CD14-positive monocyte (primary cell): Measurements from ENCODE around the gene SLC9A9. TPM values are rescaled to one million over a fixed set of nuclear protein-coding genes. Genes with fewer than 3 reads are reported as not detected.

Experiments used
- DNase-seq, 3 donors: peaks; one replicate each; pipeline ENCODE4 v3.0.0-alpha.2; 2011 to 2022
- H2AFZ ChIP-seq: 2 replicates; pipeline ENCODE4 v1.6.0; 2012; ENCODE audit warnings: mild to moderate bottlenecking, low read depth, low read length, inconsistent platforms; ENCODE audit not compliant: insufficient read depth, poor library complexity, severe bottlenecking
- H3K27ac ChIP-seq, 2 donors: 1 replicate in 1 of 2; 2 replicates in 1 of 2; pipeline ENCODE4 v1.5.1; 2012 to 2013; ENCODE audit warnings: low read length in 2 of 2, control low read depth in 1 of 2, inconsistent platforms in 1 of 2, low read depth in 1 of 2, mild to moderate bottlenecking in 1 of 2
- H3K27me3 ChIP-seq, 2 donors: one replicate each; pipeline versions ENCODE4 v1.6.0 to v1.6.1; 2011 to 2013; ENCODE audit warnings: low read length in 2 of 2; ENCODE audit not compliant: control insufficient read depth in 2 of 2, insufficient read depth in 2 of 2
- H3K36me3 ChIP-seq, 2 donors: replicated peaks in 1 of 2; 1 replicate in 1 of 2; 2 replicates in 1 of 2; pipeline versions ENCODE4 v1.5.1 to v1.6.1; 2012 to 2013; ENCODE audit warnings: low read length in 2 of 2, control low read depth in 1 of 2, inconsistent platforms in 1 of 2, mild to moderate bottlenecking in 1 of 2; ENCODE audit not compliant: insufficient read depth in 2 of 2, control insufficient read depth in 1 of 2
- H3K4me1 ChIP-seq, 2 donors: 1 replicate in 1 of 2; 2 replicates in 1 of 2; pipeline versions ENCODE4 v1.5.1 to v1.6.1; 2012 to 2013; ENCODE audit warnings: low read length in 2 of 2, control low read depth in 1 of 2, inconsistent platforms in 1 of 2, mild to moderate bottlenecking in 1 of 2, moderate library complexity in 1 of 2; ENCODE audit not compliant: insufficient read depth in 2 of 2, control insufficient read depth in 1 of 2
- H3K4me2 ChIP-seq: replicated peaks from 2 replicates; pipeline ENCODE3; 2012; ENCODE audit warnings: low read length, moderate library complexity, mild to moderate bottlenecking; ENCODE audit not compliant: poor library complexity, severe bottlenecking; ENCODE audit errors: extremely low read depth
- H3K4me3 ChIP-seq, 3 experiments: fragments of 200-600 bp in 1 of 3; sonication (generic) in 1 of 3; replicated peaks in 1 of 3; 1 replicate in 2 of 3; 2 replicates in 1 of 3; pipeline ENCODE4 v1.5.1; 2011 to 2013; ENCODE audit warnings: low read length in 3 of 3, mild to moderate bottlenecking in 3 of 3, control low read depth in 2 of 3, low read depth in 2 of 3, inconsistent platforms in 1 of 3, moderate library complexity in 1 of 3
- H3K79me2 ChIP-seq: 2 replicates; pipeline ENCODE4 v1.6.0; 2012; ENCODE audit warnings: mild to moderate bottlenecking, control low read depth, inconsistent platforms, low read length, moderate library complexity; ENCODE audit not compliant: insufficient read depth
- H3K9ac ChIP-seq: 2 replicates; pipeline ENCODE4 v1.6.0; 2017; ENCODE audit warnings: low read length, mild to moderate bottlenecking; ENCODE audit not compliant: insufficient read depth, poor library complexity, severe bottlenecking
- H3K9me3 ChIP-seq, 2 donors: replicated peaks in 1 of 2; 1 replicate in 1 of 2; 2 replicates in 1 of 2; pipeline versions ENCODE4 v1.5.1 to v1.6.1; 2012 to 2013; ENCODE audit warnings: low read length in 2 of 2, control low read depth in 1 of 2; ENCODE audit not compliant: control insufficient read depth in 1 of 2, insufficient read depth in 1 of 2
- H4K20me1 ChIP-seq: 2 replicates; pipeline ENCODE4 v1.6.0; 2012; ENCODE audit warnings: mild to moderate bottlenecking, low read length, control low read depth, moderate library complexity; ENCODE audit not compliant: insufficient read depth
- H3K27ac Mint-ChIP-seq, 7 donors: one replicate each; pipeline ENCODE4 v1.8.0; 2020; ENCODE audit warnings: mild to moderate bottlenecking in 7 of 7, mixed read lengths in 7 of 7, moderate library complexity in 6 of 7, inconsistent platforms in 2 of 7
- H3K27me3 Mint-ChIP-seq, 3 donors: one replicate each; pipeline ENCODE4 v1.8.0; 2021 to 2022; ENCODE audit warnings: low read depth in 3 of 3, mild to moderate bottlenecking in 3 of 3, mixed read lengths in 3 of 3, moderate library complexity in 3 of 3, inconsistent platforms in 1 of 3
- H3K36me3 Mint-ChIP-seq, 2 donors: one replicate each; pipeline ENCODE4 v1.8.0; 2020; ENCODE audit warnings: mixed read lengths in 2 of 2, inconsistent platforms in 1 of 2, mild to moderate bottlenecking in 1 of 2
- H3K4me1 Mint-ChIP-seq: one replicate; pipeline ENCODE4 v1.8.0; 2020; ENCODE audit warnings: mild to moderate bottlenecking, mixed read lengths
- H3K4me3 Mint-ChIP-seq, 2 donors: one replicate each; pipeline ENCODE4 v1.8.0; 2020; ENCODE audit warnings: mild to moderate bottlenecking in 2 of 2, mixed read lengths in 2 of 2, moderate library complexity in 1 of 2
- H3K9me3 Mint-ChIP-seq, 7 donors: one replicate each; pipeline ENCODE4 v1.8.0; 2020 to 2022; ENCODE audit warnings: mixed read lengths in 7 of 7, mild to moderate bottlenecking in 6 of 7, moderate library complexity in 6 of 7, inconsistent platforms in 2 of 7
- CTCF ChIP-seq: fragments of 200-600 bp; IDR thresholded peaks from one replicate; pipeline ENCODE4 v1.8.0; 2022; ENCODE audit warnings: antibody characterized with exemption, mild to moderate bottlenecking
- WGBS: methylation state at CpG from one replicate; pipeline ENCODE4 v1.1.5; 2013; ENCODE audit warnings: missing lambda C conversion rate; ENCODE audit not compliant: insufficient coverage; 5-methylcytosine and 5-hydroxymethylcytosine counted together
- intact Hi-C, 2 donors: fragments of 100-400 bp; cut with micrococcal nuclease; formaldehyde crosslinking; loops; one replicate each; pipeline versions ENCODE4 v1.15.0 to v1.15.1; 2023
- polyA plus RNA-seq, 3 donors: library from polyadenylated mRNA; depleted of rRNA in 1 of 3; unstranded in 2 of 3; stranded (reverse) in 1 of 3; fragments of 300-500 nt in 2 of 3; fragments of >200 nt in 1 of 3; fragmentation: Illumina TruSeq in 2 of 3; gene quantifications; 1 replicate in 2 of 3; 2 replicates in 1 of 3; pipeline ENCODE4 v1.2.3, GENCODE V29; 2012 to 2021

Gene SLC9A9
- polyA plus RNA-seq, 3 donors: 14.1 to 32.8 (median 27.0) TPM

GRCh38 chr3:143288944-143289343 is 559.3 kb downstream of the SLC9A9 start:
- no peak for TF ChIP-seq CTCF
- no peak overlapping the region for H3K4me3 Mint-ChIP-seq
- Histone ChIP-seq H3K4me1 (peaks cover 2 to 3% of the 10 kb centered on the region in 2 donors), H2AFZ (no peak overlapping the region), H3K27ac (no peak overlapping the region), H4K20me1 (no peaks in the 10 kb centered on the region), H3K9ac (no peak overlapping the region), H3K27me3 (no peaks in the 10 kb centered on the region), H3K36me3 (no peaks in the 10 kb centered on the region), H3K79me2 (no peaks in the 10 kb centered on the region), H3K4me3 (no peak overlapping the region), H3K9me3 (no peaks in the 10 kb centered on the region), H3K4me2 (no peak overlapping the region)
- intact Hi-C loops: no loop called here
- DNase-seq: no peak
- no peak overlapping the region for H3K27ac Mint-ChIP-seq
- peaks cover 13% of the 10 kb centered on the region for H3K4me1 Mint-ChIP-seq
- no peaks in the 10 kb centered on the region for H3K9me3 Mint-ChIP-seq
- WGBS: 100% methylated on average over 2 of the region's 2 CpGs
- peaks cover 0 to 14% of the 10 kb centered on the region in 2 donors for H3K36me3 Mint-ChIP-seq
- H3K27me3 Mint-ChIP-seq: peaks cover 0 to 2% (median 0%) of the 10 kb centered on the region in 3 donors

- Histone ChIP-seq H4K20me1 (no peaks in the 10 kb centered on the region), H3K4me3 (no peak overlapping the region), H3K79me2 (no peaks in the 10 kb centered on the region), H3K9me3 (no peaks in the 10 kb centered on the region), H3K27ac (no peak overlapping the region), H3K27me3 (no peaks in the 10 kb centered on the region), H3K4me1 (peaks cover 0 to 3% of the 10 kb centered on the region in 2 donors), H2AFZ (no peak overlapping the region), H3K9ac (no peak overlapping the region), H3K36me3 (no peaks in the 10 kb centered on the region), H3K4me2 (no peak overlapping the region)
- Mint-ChIP-seq H3K27ac (no peak overlapping the region), H3K4me3 (no peak overlapping the region), H3K4me1 (peaks cover 12% of the 10 kb centered on the region), H3K36me3 (peaks cover 0 to 22% of the 10 kb centered on the region in 2 donors), H3K9me3 (no peaks in the 10 kb centered on the region), H3K27me3 (peaks cover 0 to 2% (median 0%) of the 10 kb centered on the region in 3 donors)
- 100% methylated on average over 1 of the region's 2 CpGs for WGBS
- intact Hi-C loops: no loop called here
- no peak for DNase-seq
- TF ChIP-seq CTCF: no peak
Observed at GRCh38 chr3:143287403-143287802, 560.9 kb downstream of the SLC9A9 start.
